GM18873 (cell line): Measurements from ENCODE around the gene ELK1.
"Not testable (repeated sequence)": the region's sequence is repeated elsewhere in the genome, so short reads cannot be mapped to it uniquely, and the experiment has no call there.

Source experiments
- ATAC-seq: cut with Tn5 transposase; IDR thresholded peaks from one replicate; pipeline ENCODE4 v1.9.1; 2021; ENCODE audit warnings: mild to moderate bottlenecking, moderate library complexity, moderate number of reproducible peaks; ENCODE audit not compliant: unreplicated experiment, low FRiP score

The ELK1 gene, protein sequence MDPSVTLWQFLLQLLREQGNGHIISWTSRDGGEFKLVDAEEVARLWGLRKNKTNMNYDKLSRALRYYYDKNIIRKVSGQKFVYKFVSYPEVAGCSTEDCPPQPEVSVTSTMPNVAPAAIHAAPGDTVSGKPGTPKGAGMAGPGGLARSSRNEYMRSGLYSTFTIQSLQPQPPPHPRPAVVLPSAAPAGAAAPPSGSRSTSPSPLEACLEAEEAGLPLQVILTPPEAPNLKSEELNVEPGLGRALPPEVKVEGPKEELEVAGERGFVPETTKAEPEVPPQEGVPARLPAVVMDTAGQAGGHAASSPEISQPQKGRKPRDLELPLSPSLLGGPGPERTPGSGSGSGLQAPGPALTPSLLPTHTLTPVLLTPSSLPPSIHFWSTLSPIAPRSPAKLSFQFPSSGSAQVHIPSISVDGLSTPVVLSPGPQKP

GRCh38 chrX:47650164-47651042 is at the start of gene ELK1:
Gene ELK1 (minus strand): TSS chrX:47650563. CDS start chrX:47641441, 9,122 bp downstream.
- peak; percentile 80 for ATAC-seq

GRCh38 chrX:47697181-47697580 is 46.8 kb upstream of the ELK1 start:
- no peak for ATAC-seq

- no peak for ATAC-seq
These were observed 39.8 kb upstream of the ELK1 start for GRCh38 chrX:47690175-47690574.

DNA sequence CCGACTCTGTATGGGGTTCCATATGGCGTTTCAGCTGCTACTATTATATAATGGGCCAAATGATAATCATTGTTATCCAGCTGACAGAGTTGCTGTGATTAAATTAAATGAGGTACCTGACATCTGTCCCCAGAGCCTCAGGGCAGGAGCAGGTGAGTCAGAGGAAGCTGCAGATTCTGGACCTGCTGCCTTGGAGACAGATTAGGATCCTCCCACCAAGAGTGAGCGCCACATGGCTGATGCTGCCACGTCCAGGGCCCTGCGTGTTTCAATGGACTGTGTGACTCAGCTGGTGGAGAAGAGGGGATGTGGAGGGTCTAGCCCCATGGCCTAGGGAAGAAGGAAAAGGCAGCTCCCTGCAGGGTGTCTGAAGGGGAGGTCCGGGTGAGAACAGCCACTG is 36.9 kb upstream of the ELK1 start:
- ATAC-seq = no peak

DNA sequence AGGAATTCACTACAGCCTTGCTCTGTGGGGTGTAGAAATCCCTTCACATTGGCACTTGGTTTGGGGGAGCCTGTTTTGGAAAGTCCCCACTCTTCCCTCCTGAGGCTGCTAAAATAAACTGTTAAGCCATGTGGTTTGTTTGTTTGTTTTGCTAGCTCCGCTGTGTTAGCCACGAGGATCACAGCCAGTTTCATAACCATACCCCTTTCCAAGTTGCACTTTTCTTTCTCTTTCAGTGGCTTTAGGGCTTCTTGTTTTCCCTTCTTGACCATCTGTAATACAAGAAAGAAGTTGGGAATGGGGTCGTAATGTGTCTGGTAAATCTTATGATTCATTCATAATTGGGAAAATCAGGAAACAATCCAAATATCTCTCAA is 33.5 kb upstream of the ELK1 start:
- ATAC-seq = no peak

DNA sequence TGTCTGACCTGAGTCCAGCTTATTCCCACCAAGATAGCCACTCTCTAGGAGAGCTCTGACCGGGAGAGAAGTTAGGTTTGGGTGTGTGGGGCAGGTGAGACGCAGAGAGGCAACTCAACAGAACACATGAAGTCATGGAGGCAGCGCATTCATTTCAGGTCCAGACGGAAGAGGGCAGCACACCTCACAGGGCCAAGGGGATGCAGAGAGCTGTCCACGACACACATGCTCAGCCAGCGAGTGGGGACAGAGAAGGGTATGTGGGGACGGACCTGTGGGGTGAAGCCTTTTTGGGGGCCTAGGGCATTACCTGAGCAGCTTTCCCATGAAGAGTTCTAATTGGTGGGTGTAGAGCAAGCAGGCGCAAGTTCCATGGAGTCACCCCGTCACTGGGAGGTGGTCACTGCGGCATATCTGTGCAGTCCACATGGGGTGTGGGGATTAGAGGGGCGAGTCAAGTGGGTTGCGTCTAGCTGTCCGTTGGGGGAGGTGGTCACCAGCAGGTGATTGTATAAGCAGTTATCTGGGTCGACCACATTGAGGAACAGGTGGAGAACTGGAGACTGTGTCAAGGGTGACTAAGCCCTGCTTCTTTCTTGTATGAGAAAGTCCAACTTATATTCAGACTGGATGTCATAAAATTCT is 32.9 kb upstream of the ELK1 start:
- no peak for ATAC-seq

DNA sequence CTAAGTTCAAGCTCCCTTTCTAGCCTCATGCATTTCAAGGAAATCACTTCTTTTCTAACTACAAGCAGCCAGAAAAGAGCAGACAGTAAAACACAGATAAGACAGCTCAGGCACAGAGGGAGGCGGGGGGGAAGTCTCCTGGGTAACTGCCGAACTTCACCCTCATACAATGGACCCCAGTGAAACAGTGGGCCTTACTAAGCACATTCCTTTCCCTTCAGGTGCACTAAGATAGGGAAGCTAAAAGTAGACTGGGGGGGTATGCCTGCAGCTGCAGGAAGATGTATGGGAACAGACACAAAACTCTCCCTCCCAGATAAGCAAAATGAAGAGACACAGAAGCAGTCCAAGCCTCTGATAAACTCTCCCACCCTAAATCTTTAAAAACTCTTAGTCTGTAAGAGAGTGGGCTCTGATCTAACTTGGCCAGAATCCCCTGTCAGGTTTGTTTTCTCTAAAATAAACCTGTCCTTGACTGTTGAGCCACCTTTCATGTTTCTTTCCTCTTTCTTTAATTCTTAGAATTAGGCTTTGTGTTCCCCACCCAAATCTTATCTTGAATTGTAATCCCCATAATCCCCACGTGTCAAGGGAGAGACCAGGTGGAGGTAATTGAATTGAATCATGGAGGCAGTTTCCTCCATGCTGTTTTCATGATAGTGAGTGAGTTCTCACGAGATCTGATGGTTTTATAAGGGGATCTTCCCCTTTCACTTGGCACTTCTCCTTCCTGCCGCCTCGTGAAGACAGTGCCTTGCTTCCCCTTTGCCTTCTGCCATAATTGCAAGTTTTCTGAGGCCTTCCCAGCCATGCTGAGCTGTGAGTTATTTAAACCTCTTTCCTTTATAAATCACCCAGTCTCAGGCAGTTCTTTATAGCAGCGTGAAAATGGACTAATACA is 25.8 kb upstream of the ELK1 start:
- not testable (repeated sequence) for ATAC-seq

DNA sequence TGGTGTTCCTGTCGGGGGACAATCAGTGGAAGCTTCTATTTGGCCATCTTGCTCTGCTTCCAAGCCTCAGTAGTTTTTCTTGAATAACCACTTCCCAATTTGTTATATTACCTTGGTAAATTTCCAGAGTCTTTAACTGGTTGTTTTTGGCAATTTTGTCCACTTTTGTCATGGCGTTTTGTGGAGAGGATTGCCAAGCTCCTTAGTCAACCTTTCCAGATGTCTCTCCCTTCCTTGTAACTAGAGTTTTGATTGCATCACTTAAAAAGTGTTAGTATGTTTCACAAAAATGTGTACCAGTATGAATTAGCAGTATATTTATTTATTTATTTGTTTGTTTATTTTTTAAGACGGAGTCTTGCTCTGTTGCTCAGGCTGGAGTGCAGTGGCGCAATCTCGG is 24.4 kb upstream of the ELK1 start:
- no peak for ATAC-seq

DNA sequence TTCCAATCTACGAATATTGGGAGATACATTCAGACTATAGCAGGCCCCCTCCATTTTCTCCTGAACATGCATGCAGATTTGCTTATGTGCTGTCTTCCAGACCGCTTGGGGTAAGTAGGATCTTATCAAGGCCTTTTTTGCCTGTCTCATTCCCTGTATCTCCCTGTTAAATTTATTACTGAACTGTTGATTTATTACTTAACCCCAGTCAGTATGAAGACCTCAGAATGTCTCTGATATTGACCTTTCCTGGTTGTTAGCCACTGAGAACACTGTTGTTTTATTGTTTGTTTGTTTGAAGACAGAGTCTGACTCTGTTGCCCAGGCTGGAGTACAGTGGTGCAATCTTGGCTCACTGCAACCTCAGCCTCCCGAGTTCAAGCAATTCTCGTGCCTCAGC is 15.4 kb upstream of the ELK1 start:
- not testable (repeated sequence) for ATAC-seq

- ATAC-seq = no peak
These were observed 14.4 kb upstream of the ELK1 start for GRCh38 chrX:47664737-47665136.

- ATAC-seq = no peak
These were observed 11.8 kb upstream of the ELK1 start for GRCh38 chrX:47662144-47662657.

DNA sequence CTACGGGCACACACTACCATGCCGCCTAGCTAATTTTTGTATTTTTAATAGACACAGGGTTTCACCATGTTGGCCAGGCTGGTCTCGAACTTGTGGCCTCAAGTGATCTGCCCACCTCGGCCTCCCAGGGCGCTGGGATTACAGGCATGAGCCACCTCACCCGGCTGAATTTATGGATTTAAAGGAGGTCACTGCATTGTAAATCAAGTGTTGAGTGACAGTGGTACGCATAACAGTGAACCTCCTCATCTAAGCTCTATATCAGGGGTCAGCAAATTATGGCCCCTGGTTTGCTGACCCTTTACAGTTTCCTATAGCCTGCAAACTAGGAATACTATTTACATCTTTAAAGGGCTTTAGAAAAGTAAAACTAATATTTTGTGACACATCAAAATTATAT is 11.2 kb upstream of the ELK1 start:
- ATAC-seq = no peak

- ATAC-seq = no peak
These were observed 9.0 kb upstream of the ELK1 start for GRCh38 chrX:47659421-47659726.

DNA sequence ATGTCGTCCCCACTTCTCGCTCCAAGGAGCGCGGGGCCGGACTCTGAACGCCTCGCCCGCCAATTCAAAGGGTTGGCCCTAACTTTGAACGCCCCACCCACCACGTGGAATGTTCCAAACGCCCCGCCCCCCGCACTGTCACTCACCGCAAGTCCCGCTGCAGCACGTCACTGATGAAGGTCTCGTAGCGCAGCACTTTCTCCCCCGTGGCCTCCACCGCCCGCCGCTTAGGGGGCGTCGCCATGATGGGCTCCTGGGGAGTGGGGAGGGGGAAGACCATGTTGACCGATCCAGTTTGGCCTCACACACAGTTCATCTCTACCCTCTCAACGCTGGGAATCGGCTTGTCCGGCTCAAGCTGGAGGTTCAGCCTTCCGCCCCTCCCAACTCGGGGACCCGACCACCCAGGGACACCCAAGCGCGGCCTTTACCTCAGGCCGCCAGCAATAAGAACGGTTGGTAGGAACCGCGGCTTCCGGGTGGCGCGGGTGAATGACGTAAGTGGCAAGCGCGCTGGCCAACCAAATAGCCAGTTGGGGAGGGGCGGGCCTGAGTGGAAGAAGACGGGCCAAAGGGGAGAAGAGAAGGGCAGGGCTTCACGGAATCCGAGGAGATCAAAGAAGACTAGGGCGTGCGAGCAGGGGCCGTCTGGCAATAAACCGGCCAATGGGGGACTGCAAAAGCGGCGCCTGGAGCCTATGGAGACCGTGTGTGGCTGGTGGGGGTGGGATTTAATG is 8.5 kb upstream of the ELK1 start, which contains the start of gene UXT:
Gene UXT (minus strand): TSS at position 497 of the 737 bp plus-strand sequence. CDS start 253 bp downstream, at position 244.
- ATAC-seq = peak; percentile 64

- no peak for ATAC-seq
These were observed 7.9 kb upstream of the ELK1 start for GRCh38 chrX:47658301-47658683.

- ATAC-seq = no peak
These were observed 911 bp upstream of the ELK1 start for GRCh38 chrX:47651043-47651905.

DNA sequence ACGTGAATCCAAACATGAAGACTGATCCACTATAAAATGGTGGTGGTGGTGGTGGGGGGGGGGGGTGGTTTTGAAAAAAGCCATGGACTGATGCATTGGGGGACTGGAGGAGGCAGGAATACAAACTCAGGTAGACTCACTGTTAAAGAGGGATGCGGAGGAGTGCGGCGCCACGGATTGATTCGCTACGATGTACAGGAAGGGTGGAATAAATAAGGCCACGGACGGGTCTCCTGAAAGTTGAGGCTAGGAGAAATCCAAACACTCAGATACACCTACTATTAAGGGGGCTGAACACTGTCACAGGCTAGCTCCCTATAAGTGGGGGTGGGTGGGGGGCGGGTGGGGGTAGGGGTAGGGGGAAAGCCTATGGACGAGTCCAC is 591 bp downstream of the ELK1 start:
- ATAC-seq = no peak

DNA sequence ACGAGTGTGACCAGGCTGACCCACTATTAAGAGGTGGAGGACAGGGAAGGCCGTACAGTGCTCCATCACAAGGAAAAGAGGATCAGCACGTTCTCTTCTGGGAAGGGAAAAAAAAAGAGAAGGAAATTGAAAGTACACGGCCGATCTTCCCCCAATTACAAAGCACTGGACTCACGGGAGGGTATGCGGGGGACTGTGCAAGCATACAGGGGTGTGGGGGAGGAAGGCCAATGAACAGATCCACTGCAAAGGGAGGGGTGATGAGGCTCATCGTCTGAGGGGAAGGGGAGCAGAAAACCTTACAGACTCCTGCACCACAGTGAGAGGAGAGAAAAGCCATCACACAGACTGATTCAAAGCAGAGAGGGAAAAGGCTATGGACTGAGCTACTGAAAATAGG is 1.1 kb downstream of the ELK1 start:
- no peak for ATAC-seq
